ENCODE data around the gene NQO2.

Gene NQO2

DNA sequence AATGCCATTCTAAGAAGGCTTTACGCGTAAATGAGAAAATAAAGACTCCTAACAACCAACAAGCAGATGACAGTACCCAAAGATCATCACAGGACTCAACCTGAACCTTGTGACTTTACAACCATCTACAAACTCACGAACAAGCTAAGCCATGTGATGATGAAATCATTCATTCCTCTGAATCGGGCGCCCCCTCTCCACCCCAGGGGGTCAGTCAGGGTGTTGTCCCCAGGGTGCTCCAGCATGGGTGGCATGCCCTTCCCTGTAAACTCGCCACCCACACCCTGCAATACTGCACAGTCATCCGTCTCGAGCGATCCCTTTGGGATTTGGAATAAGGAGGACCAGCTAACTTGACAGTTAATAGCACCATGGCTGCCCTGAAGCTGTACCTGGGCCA, 40.9 kb upstream of the NQO2 start:
- H3K9me3 ChIP-seq (ENCODE audit: control insufficient read depth, low read length): no peaks in the 10 kb centered on the region
- no peak overlapping the region for H2BK15ac ChIP-seq (ENCODE audit: low read depth, poor library complexity, severe bottlenecking)
- no peak overlapping the region for H3K4ac ChIP-seq (ENCODE audit: low read depth in 1 of 2, low read length in 2 of 2)
- no peak overlapping the region for H3K27ac ChIP-seq (ENCODE audit: low read length, poor library complexity, severe bottlenecking)
- no peak overlapping the region for H2BK120ac ChIP-seq (ENCODE audit: low read depth, low read length)
- no peaks in the 10 kb centered on the region for H3K27me3 ChIP-seq (ENCODE audit: control insufficient read depth in 1 of 2, insufficient read depth in 1 of 2, low read length in 2 of 2)
- peaks cover 12% of the 10 kb centered on the region for H3K4me1 ChIP-seq (ENCODE audit: control insufficient read depth, insufficient read depth, low read depth, low read length)
- H4K91ac ChIP-seq (ENCODE audit: low read length): no peak overlapping the region
- no peak overlapping the region for H2AFZ ChIP-seq (ENCODE audit: low read depth, low read length)
- no peak overlapping the region for H3K4me3 ChIP-seq (ENCODE audit: insufficient read depth in 1 of 2, low read depth in 1 of 2, low read length in 2 of 2)
- H2AK5ac ChIP-seq (ENCODE audit: low read length, severe bottlenecking): no peak overlapping the region
- WGBS: 96% methylated on average over 9 of the region's 9 CpGs
- no peak overlapping the region for H3K4me2 ChIP-seq (ENCODE audit: low read length, poor library complexity, severe bottlenecking)
- H3K36me3 ChIP-seq (ENCODE audit: control insufficient read depth in 1 of 2, insufficient read depth in 2 of 2, low read depth in 1 of 2, low read length in 2 of 2): peaks cover 28 to 30% of the 10 kb centered on the region in 2 experiments
- H3K14ac ChIP-seq (ENCODE audit: low read length in 2 of 2): no peak overlapping the region
- peaks cover 52% of the 10 kb centered on the region for H3K79me1 ChIP-seq (replicated peaks; ENCODE audit: low read length, poor library complexity, severe bottlenecking)
- no peak overlapping the region for H3K9ac ChIP-seq (ENCODE audit: low read length)
- no peak overlapping the region for H3K18ac ChIP-seq (ENCODE audit: low read depth in 1 of 2, low read length in 2 of 2)
- DNase-seq: no peak
- no peak overlapping the region for H4K8ac ChIP-seq (ENCODE audit: low read length)
- no peak overlapping the region for H2BK12ac ChIP-seq (ENCODE audit: low read length in 2 of 2)
- no peak overlapping the region for H3K23ac ChIP-seq (ENCODE audit: low read length in 2 of 2)
- H2BK5ac ChIP-seq (ENCODE audit: low read depth, low read length, poor library complexity, severe bottlenecking): no peak overlapping the region

DNA sequence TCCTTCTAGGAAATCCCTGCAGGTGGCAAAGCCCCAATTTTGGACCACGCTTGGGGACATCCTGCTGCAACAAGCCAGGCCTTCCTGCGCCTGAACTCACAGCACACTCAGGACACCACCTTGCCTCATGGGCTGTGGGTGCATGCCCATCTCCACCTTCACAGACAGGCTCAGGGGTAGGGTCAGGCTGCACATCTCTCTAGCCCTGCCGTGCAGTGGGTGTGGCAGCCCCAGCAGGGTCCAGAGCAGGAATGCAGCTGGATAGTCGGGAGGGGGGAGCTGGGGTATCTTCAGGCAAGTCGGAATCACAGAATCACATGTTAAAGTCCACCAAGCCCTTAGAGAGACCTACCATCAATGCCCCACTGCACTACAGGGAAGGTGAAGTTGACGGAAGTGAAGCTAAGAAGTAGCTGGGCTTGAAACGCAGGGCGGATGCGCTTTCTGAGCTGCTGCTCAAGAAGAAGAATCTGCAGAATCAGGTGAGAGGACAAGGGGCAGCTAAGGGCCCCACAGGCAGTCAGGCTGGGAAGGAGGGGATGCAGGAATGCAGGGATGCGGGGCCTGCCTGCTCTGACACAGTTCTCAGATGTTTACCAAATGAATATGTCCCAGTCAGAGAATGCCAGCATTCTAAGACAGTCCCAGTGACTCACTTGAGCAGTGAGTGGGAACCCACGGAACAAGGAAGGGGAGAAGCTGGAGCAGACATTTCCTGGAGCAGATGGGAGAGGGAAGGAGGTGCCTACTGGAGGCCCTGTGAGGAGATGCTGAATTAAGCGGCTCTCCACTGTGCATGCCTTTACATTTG, 39.6 kb upstream of the NQO2 start:
- Histone ChIP-seq H3K4ac (ENCODE audit: low read depth in 1 of 2, low read length in 2 of 2) (no peak overlapping the region), H3K9ac (ENCODE audit: low read length) (peak overlapping the region; percentile 27), H3K27ac (ENCODE audit: low read length, poor library complexity, severe bottlenecking) (peak overlapping the region; percentile 37), H3K4me2 (ENCODE audit: low read length, poor library complexity, severe bottlenecking) (no peak overlapping the region), H3K18ac (ENCODE audit: low read depth in 1 of 2, low read length in 2 of 2) (peak overlapping the region; percentile 0 to 52), H3K4me3 (ENCODE audit: insufficient read depth in 1 of 2, low read depth in 1 of 2, low read length in 2 of 2) (no peak overlapping the region), H2AFZ (ENCODE audit: low read depth, low read length) (no peak overlapping the region), H2AK5ac (ENCODE audit: low read length, severe bottlenecking) (no peak overlapping the region), H2BK15ac (ENCODE audit: low read depth, poor library complexity, severe bottlenecking) (no peak overlapping the region), H3K79me1 (replicated peaks; ENCODE audit: low read length, poor library complexity, severe bottlenecking) (peaks cover 51% of the 10 kb centered on the region), H3K36me3 (ENCODE audit: control insufficient read depth in 1 of 2, insufficient read depth in 2 of 2, low read depth in 1 of 2, low read length in 2 of 2) (peaks cover 20 to 28% of the 10 kb centered on the region in 2 experiments), H3K27me3 (ENCODE audit: control insufficient read depth in 1 of 2, insufficient read depth in 1 of 2, low read length in 2 of 2) (no peaks in the 10 kb centered on the region), H2BK120ac (ENCODE audit: low read depth, low read length) (no peak overlapping the region), H2BK5ac (ENCODE audit: low read depth, low read length, poor library complexity, severe bottlenecking) (no peak overlapping the region), H3K23ac (ENCODE audit: low read length in 2 of 2) (no peak overlapping the region), H3K4me1 (ENCODE audit: control insufficient read depth, insufficient read depth, low read depth, low read length) (peaks cover 12% of the 10 kb centered on the region), H2BK12ac (ENCODE audit: low read length in 2 of 2) (peak overlapping the region in 1 of 2 experiments; percentile 8), H3K9me3 (ENCODE audit: control insufficient read depth, low read length) (no peaks in the 10 kb centered on the region), H3K14ac (ENCODE audit: low read length in 2 of 2) (no peak overlapping the region), H4K8ac (ENCODE audit: low read length) (no peak overlapping the region), H4K91ac (ENCODE audit: low read length) (peak overlapping the region; percentile 1)
- 76% methylated on average over 11 of the region's 12 CpGs for WGBS
- peak; percentile 81 for DNase-seq

DNA sequence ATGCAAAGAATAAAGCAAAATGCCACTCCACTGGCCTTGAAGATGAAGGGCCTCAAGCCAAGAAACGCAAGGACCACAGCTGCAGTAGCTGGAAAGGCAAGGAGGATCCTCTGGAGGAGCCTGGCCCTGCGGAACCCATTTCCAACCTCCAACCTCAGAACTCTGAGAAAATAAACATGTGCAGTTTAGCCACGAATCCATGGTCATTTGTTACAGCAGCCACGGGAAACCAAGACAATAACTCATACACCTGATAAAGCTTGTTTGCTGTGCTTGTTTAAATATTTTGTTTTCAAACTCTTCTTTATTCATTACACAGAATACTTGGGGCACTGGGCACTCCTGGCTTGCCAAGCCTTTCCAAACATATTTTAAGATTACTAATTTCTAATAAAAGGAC, 38.8 kb upstream of the NQO2 start:
- Histone ChIP-seq H3K4me1 (ENCODE audit: control insufficient read depth, insufficient read depth, low read depth, low read length) (peaks cover 12% of the 10 kb centered on the region), H3K14ac (ENCODE audit: low read length in 2 of 2) (no peak overlapping the region), H2AK5ac (ENCODE audit: low read length, severe bottlenecking) (no peak overlapping the region), H3K9me3 (ENCODE audit: control insufficient read depth, low read length) (no peaks in the 10 kb centered on the region), H2BK120ac (ENCODE audit: low read depth, low read length) (no peak overlapping the region), H2BK15ac (ENCODE audit: low read depth, poor library complexity, severe bottlenecking) (no peak overlapping the region), H4K8ac (ENCODE audit: low read length) (no peak overlapping the region), H2AFZ (ENCODE audit: low read depth, low read length) (no peak overlapping the region), H3K27me3 (ENCODE audit: control insufficient read depth in 1 of 2, insufficient read depth in 1 of 2, low read length in 2 of 2) (no peaks in the 10 kb centered on the region), H2BK12ac (ENCODE audit: low read length in 2 of 2) (no peak overlapping the region), H2BK5ac (ENCODE audit: low read depth, low read length, poor library complexity, severe bottlenecking) (no peak overlapping the region), H3K4me3 (ENCODE audit: insufficient read depth in 1 of 2, low read depth in 1 of 2, low read length in 2 of 2) (no peak overlapping the region), H3K27ac (ENCODE audit: low read length, poor library complexity, severe bottlenecking) (peak overlapping the region; percentile 37), H3K79me1 (replicated peaks; ENCODE audit: low read length, poor library complexity, severe bottlenecking) (peaks cover 49% of the 10 kb centered on the region), H4K91ac (ENCODE audit: low read length) (no peak overlapping the region), H3K36me3 (ENCODE audit: control insufficient read depth in 1 of 2, insufficient read depth in 2 of 2, low read depth in 1 of 2, low read length in 2 of 2) (peaks cover 16 to 25% of the 10 kb centered on the region in 2 experiments), H3K18ac (ENCODE audit: low read depth in 1 of 2, low read length in 2 of 2) (no peak overlapping the region), H3K4me2 (ENCODE audit: low read length, poor library complexity, severe bottlenecking) (no peak overlapping the region), H3K23ac (ENCODE audit: low read length in 2 of 2) (no peak overlapping the region), H3K9ac (ENCODE audit: low read length) (no peak overlapping the region), H3K4ac (ENCODE audit: low read depth in 1 of 2, low read length in 2 of 2) (no peak overlapping the region)
- no peak for DNase-seq
- 75% methylated on average over 2 of the region's 4 CpGs for WGBS

DNA sequence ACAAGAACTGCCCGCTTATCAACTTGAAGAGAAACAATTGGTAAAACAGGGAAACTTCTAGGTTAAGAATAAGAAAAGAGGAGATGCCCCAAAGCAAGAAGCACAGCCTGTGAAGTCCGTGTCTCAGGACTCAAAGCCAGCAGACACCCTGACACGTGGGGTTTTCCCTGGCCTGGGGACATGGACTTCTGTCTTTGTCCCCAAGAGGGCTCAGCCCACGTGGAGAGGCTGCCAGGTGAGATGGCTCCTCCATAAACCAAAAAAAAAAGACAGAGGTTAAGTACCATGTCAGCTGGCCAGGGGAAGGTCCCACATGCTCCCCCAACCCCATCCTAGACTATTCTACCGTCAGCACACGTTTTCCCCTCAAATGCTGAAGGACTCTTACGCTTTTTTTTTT, 38.2 kb upstream of the NQO2 start:
- peaks cover 12 to 22% of the 10 kb centered on the region in 2 experiments for H3K36me3 ChIP-seq (ENCODE audit: control insufficient read depth in 1 of 2, insufficient read depth in 2 of 2, low read depth in 1 of 2, low read length in 2 of 2)
- H3K9ac ChIP-seq (ENCODE audit: low read length): no peak overlapping the region
- H3K27ac ChIP-seq (ENCODE audit: low read length, poor library complexity, severe bottlenecking): no peak overlapping the region
- no peaks in the 10 kb centered on the region for H3K9me3 ChIP-seq (ENCODE audit: control insufficient read depth, low read length)
- WGBS: 94% methylated on average over 7 of the region's 7 CpGs
- H3K79me1 ChIP-seq (replicated peaks; ENCODE audit: low read length, poor library complexity, severe bottlenecking): peaks cover 47% of the 10 kb centered on the region
- H4K8ac ChIP-seq (ENCODE audit: low read length): no peak overlapping the region
- H2BK5ac ChIP-seq (ENCODE audit: low read depth, low read length, poor library complexity, severe bottlenecking): no peak overlapping the region
- H3K4me3 ChIP-seq (ENCODE audit: insufficient read depth in 1 of 2, low read depth in 1 of 2, low read length in 2 of 2): no peak overlapping the region
- H2AFZ ChIP-seq (ENCODE audit: low read depth, low read length): no peak overlapping the region
- no peak overlapping the region for H3K4me2 ChIP-seq (ENCODE audit: low read length, poor library complexity, severe bottlenecking)
- H2BK15ac ChIP-seq (ENCODE audit: low read depth, poor library complexity, severe bottlenecking): no peak overlapping the region
- H2BK120ac ChIP-seq (ENCODE audit: low read depth, low read length): no peak overlapping the region
- H2AK5ac ChIP-seq (ENCODE audit: low read length, severe bottlenecking): peak overlapping the region; percentile 2
- H2BK12ac ChIP-seq (ENCODE audit: low read length in 2 of 2): no peak overlapping the region
- H3K23ac ChIP-seq (ENCODE audit: low read length in 2 of 2): no peak overlapping the region
- peaks cover 14% of the 10 kb centered on the region for H3K4me1 ChIP-seq (ENCODE audit: control insufficient read depth, insufficient read depth, low read depth, low read length)
- no peak overlapping the region for H3K14ac ChIP-seq (ENCODE audit: low read length in 2 of 2)
- no peak for DNase-seq
- H3K4ac ChIP-seq (ENCODE audit: low read depth in 1 of 2, low read length in 2 of 2): no peak overlapping the region
- H3K27me3 ChIP-seq (ENCODE audit: control insufficient read depth in 1 of 2, insufficient read depth in 1 of 2, low read length in 2 of 2): no peaks in the 10 kb centered on the region
- H4K91ac ChIP-seq (ENCODE audit: low read length): no peak overlapping the region
- H3K18ac ChIP-seq (ENCODE audit: low read depth in 1 of 2, low read length in 2 of 2): no peak overlapping the region
